Amygdala (tissue), 56 donors: ENCODE measurements around the gene MEIS2.
A peak's percentile ranks its signal among the peaks of the same experiment; 100 is the strongest.

Experiments
- DNase-seq, 56 donors: peaks; one replicate each; lab custom pipeline; 2025; lab: John Stamatoyannopoulos, UW

The MEIS2 gene

DNA sequence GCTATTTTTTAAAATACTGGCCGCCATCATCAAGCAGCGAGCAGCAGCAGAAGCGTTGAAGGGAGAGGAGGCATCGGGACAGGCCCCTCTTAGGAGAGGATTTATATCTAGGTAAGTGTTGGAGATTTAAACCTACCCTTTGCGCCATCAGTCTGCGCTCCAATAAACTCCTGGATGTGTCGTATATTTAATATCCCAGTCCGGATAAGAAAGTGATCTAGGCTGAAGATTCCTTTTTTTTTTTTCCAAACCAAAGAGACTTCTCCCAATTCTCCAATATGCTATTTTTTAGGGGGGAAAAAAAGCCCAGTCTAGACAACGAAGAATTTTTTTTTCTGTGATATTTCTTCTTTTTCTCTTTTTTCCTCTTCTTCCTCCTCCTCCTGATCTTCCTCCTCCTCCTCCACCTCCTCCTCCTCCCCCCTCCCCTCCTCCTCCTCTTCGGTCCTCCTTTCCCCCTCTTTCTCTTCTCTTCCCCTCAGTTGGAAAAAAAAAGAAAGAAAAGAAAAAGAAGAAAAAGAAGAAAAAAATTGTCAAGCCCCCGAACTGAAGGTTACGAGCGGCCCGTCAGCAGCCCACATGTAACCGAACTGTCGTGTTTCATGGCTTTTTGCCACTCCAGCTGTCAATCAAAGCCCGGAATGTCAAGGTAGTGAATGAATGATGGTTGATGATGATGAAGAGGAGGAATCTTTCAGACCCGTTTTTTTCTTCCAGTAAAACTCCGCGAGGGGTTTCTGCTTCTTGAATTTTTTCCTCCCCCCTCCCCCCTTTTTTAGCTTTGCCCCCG lies 835 bp downstream of the MEIS2 start:
- DNase-seq = peak in 2 of 56 donors; percentile 29 to 50

DNA sequence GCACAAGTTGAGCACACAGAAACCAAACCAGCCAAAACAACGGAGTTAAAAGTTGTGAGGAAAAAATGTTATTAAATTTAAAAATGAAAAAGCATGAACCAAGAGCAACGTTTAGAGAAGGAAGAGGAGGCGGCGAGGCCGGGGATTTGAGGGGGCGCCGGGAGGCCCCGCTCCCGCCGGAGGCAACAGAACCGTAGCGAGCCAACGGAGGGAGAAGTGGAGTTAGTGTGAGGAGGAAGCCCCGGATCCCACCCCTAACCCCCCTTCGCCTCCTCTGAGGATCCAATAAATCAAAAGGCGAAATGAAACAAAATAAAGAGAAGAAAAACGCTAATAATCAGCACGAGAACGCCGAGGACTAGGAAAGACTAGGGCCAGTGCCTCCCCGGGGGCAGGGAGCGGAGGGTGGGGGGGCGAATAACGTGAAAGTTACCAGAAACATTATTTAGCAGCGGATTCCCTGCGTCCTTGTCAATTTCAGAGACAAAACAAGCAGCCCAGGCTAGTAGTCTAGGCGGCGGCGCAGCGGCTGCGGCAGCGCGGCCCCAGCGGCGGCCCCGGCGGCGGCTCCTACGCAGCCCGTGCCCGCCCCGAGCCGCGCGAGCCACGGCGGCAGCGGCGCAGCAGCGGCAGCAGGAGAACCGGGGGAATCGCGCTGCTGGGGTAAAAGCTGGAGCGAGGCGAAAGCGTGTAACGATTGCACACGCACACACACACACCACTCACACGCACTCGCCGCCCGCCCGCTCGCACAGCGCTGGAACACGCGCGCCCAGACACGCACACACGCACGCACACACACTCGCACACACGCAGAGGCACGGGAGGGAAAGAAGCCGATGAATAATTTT lies 1.7 kb downstream of the MEIS2 start:
- DNase-seq = peak in 21 of 56 donors; percentile 19 to 65 (median 40)

DNA sequence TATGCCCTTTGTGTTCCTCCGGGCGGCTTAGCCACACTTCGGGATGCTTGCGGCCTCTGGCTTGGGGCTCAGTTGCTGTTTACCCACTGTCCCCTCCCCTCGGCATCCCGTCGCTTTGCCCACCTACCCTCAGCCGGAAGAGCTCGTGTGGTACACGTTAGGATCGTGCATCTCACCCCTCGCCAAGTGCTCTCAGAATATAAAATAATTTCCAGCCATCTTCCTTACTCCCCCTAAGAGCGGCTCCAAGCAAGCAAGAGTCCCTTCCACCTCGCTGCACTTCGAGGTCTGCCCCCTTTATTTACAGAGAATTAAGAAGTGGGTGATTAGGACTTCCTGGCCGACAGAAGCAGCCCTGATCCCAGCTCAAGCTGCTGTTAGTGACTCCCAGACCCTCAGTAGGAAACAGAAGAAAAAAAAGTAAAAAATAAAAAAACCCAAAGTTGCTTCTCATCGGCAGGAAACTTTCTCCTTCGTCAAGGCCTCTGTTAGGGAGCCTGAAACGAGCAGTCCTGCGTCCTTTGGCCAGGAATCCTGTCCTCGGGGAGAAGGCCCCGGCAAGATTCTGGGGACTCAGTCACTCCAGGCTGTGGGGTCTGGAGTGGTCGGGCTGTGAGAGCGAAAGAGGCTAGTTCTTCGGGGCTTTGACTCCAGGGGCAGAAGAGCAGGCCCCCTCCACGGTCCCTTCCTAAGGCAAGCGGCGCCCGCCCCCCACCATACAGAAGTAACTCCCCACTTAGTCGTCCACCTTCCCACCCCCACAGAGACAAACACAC lies 3.0 kb downstream of the MEIS2 start:
- DNase-seq = peak in 7 of 56 donors; percentile 25 to 63 (median 42)

DNA sequence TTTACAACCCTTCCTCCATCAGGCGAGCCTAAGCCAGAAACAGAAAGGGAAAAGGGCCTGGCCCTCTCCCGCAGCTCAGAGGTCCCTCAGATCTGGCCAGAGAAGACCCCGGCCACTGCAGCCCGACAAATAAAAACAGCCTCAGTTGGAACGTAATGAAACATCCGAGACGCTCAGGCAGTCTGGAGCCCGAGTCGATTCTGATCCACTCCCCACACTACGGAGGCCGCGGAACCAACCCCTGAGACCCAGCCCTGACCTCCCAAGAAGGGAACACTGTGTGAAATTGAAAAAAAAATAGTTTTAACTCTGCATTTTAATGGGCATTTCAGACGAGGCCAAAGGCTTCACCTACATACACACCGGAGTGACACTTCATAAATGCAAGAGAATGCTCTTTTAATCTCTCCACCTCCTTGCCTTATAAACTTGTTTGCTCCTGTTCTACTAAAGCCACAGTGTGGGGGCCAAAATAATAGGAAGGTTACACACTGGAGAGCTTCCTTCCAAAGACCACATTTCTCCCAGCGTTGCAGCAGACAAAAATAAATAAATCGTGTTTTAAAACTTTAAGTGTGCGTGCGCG lies 3.7 kb downstream of the MEIS2 start:
- peak in 7 of 56 donors; percentile 23 to 63 (median 41) for DNase-seq

DNA sequence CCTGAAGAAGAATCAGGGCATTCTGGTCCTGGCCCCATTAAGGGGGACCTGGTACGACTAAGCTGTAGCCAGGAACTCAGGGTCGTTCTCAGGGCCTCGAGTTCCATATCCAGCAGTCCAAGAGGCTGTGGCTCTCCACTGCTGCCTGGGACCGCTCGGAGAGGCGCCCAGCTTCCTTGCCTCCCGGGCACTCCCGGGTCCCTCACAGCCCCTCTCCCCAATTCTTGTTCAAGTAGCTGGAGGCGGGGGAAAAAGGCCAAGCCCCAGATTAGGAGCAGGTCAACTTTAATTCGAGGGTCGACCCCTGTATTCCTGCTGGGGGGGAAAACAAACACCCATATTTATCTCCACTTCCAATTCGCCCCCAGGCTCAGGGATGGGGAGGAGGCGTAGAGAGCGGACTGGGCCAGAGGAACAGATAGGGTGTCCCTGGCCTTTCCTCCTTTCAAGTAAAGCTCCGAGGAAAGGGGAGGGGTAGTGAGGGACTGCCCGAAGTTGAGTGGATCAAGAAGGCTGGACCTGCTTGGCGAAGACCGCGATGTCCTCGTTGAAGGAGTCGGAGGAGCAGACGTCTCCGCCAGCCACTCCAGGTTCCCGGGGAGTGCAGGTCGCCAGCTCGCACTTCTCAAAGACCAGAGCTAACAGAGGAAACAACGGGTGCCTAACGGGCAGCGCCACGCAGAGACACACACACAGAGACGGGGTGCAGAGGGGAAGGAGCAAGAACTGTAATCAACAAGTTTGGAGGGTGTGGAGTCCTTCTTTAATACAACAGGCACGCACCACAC lies 4.4 kb downstream of the MEIS2 start:
- peak in 19 of 56 donors; percentile 13 to 64 (median 39) for DNase-seq

DNA sequence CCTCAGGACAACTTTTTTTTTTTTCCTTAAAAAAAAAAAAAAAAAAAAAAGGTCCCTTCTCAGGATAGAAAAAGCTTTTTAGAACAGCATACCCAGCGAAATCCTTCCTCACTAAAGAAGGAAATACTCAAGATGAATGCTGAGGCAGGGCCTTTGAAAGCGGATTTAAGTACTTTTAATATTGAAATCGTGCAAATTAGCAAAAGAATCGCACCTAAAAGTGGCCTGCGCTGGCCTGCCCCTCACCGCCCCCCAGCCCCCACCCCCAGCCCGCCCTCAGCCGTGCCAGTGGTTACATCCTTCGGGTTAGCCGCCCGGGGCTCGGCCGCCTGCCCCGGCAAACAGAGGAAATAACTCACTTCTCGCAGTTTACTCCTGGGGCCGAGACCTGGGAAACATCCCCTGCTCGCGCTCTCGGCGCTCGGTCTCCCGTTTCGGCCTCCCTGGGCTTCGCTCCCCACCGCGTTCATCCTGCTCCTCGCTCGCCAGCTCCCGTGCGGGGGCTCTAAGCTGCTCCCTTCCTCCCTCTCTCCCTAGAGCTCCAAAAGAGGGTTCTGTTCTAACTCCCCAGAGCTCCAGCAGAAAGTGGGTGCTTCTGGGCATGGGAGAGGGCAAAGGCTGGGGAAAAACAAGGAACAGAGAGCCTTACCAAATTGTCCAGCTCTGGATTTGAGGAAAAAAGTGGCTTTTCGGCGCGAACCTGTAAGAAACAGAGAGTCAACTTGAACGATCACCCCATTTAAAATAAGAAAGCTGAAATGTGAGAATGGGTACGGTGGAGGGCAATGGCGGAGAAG lies 5.2 kb downstream of the MEIS2 start:
- peak in 15 of 56 donors; percentile 13 to 67 (median 32) for DNase-seq

DNA sequence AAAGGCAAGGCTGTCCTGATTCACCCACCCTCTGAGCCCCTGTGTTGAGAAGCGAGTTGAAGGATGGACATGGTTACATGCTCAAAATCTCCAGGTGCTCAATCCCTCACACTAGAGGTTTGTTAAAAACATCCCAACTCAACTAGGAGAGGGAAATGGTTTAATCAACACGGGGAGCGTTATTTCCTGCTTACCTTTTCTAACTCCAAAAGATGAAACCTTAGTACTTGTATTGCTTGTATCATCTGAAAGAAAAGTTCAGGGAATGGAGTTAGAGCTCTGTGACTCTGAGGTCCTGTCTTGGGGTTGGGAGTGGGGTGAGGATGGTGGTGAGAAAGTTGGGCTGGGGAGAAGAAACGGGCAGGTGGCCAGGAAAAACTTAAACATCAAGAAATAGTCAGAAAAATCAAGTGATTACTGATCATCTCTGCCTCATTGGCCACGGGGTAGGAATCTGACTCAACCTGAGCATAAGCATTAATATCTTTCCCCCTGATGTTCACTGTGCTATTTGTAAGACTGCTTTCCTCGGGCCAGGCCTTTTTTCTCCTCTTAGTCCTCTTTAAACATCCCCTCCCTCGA lies 5.9 kb downstream of the MEIS2 start:
- peak in 1 of 56 donors; percentile 17 for DNase-seq

DNA sequence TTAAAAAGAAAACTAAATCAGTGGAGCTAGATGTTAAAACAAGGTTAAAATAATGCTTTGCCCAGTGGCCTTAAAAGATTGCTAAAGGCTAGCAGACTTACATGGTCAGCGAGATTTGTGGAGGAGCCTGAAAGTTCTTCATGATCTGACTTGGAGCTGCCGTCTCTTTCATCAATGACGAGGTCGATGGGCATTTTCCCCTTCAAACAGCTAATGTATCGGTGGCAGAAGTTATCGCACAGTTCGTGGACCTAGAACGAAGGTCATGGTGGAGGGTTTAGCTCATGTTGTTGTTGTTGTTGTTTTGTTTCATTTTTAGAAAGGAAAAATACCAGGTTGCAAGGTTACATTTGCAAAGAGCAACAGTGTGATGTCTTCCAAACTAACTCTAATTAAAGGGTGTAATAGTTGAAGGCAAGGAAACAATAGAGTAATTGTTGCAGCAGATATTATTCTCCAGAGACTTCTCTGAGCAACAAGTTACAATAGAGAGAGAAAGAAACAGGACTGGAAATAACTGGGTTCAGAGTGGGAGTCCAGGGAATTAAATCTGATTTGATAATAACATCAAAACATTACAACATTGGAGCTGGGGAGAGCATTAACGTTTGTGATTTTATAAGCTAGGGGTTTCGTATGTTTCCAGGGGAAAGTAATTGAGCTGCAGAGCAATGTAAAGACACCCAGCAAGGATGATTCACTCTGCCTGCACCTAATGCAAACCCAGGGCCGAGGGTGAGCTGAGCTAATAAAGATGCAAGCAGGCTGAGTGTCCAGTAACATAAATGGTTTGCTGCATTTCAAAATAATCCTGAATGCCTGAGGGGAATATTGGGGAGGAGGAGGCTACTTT lies 6.6 kb downstream of the MEIS2 start:
- peak in 2 of 56 donors; percentile 12 to 17 for DNase-seq

DNA sequence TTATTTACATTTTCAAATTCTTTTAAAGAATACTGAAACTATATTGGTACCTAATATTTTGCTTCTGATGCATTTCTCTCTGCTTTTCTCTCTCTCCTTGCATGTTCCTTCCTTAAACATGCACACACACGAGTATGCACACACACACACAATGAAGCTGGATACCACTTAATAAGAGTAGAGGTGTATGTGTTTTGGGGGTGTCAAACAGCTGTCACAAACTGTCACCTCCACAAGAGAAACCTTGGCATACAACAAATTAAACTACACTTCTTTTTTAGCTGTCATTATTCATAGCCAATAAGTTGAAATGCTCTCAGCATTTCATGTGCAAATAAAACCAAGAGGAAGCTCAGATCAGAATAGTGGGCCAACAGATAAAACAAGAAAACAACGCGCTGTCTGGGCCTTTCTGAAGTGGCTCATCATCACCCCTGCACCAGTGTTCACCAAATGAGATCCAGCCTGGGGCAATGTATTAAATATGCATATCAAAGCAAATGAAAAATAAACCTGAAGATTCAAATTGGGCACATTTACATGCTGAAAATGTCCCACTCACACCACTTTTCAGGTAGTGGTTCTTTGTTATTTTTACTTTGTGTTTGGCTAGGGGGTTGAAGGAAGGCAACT lies 9.7 kb downstream of the MEIS2 start:
- no peak for DNase-seq

DNA sequence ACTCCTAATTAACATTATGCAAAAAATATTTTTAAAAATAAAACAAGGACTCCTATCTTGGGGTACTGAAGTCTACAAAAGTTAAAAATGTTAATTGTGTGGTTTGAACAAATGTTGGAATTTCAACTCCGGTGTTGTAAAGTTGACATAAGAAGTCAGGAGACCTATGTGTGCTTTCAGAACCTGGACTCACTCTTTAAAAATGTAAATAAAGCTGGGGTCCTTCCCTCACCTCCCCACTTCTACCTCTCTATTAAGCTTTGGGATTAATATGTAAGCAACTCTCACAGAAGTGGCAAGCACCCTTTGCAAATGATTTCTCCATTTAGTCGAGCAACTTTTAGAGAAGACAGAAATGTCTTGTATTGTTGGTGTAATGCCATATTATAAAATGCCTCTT lies 11.9 kb downstream of the MEIS2 start:
- no peak for DNase-seq

DNA sequence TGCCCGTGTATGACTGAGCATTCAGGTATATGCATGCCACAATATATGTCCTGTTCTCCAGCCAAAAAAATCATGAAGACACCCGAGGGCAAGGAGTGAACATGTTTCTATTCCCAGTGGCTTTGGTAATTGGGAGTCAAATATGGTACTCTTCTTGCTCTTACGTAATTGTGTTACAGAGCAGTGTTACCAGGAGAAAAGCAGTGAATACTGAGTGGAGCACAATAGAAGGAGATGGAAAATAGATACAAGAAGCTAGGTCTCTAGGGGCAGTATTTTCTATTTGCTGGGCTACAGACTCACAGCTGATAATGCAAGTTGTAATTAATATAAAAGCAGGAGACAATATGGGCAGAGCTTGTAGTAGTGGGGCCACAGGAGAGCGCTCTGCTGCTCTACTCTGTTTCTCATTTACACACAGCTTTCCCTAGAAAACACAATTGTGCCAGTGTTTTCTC lies 13.2 kb downstream of the MEIS2 start:
- DNase-seq = peak in 2 of 56 donors; percentile 7 to 20

DNA sequence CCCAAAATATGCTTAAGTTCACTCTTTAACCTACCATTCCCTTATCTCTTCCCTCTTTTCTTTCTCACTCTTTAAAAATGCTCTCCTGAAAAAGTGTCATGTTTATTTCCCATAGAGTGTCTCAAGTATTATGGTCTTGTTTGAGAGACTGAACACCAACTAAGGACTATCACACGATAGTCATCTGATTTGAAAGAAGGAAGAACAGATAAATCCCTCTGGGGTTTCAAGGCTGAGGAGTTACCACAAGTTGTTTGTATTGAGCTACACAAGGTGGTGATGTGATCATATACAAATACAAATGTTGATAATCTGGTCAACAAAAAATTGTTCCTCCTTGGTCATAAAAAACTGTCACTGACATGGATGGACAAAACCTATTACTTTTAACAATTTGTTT lies 13.8 kb downstream of the MEIS2 start:
- DNase-seq = no peak

DNA sequence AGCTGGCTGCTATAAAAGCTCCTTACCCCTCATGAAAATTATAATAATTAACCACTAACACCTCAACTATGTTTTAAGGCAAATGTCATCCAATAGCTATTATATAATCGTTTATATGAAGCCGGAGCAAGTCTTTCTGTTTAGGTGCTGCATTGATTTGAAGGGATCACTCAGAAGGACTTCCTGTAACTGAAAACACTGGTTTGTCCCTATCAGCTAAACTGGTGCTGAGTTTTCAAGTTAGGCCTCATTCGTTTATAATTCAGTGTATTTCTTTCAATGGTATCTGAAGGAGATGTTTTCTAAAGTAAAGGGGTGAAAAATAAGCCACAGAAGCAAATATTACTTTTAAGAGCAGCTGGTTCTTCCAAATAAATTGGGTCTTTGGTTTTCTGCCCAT lies 14.2 kb downstream of the MEIS2 start:
- no peak for DNase-seq

DNA sequence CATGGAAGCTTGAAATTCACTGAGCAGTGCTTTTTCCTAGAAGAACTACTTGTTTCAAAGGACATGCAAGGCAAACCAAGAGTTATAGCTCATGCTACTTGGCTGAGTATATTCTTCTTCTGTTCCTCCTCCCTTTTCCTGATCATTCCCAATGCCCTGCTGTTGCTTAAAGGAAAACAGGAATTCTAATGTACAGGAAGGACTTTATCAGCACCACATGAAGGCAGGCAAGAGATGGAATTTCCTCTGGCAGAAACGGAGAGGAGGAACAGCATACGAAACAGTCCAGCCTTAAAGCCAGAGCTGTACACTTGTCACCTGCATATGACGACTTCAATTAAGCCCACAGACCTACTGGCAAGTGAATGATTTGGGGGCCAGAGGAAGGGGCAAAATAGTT lies 15.7 kb downstream of the MEIS2 start:
- no peak for DNase-seq

DNA sequence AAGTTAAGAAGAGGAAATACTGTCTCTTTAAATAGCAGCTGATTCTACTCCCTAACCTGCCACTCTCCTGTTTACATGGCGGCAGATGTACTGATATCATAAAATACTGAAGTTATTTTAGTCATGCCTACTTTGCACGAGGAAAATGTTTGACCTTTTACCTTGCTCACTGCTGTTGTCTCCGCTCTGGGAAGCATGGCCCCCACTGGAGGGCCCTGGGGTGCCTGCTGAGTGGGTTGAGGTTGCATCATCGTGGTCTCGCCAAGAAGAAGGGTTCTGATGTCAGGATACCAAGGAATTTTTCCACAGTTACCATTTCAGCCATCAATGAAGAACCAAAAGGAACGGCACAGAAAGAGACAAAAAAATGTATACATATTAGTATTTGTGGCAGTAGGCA lies 16.7 kb downstream of the MEIS2 start:
- DNase-seq = no peak

DNA sequence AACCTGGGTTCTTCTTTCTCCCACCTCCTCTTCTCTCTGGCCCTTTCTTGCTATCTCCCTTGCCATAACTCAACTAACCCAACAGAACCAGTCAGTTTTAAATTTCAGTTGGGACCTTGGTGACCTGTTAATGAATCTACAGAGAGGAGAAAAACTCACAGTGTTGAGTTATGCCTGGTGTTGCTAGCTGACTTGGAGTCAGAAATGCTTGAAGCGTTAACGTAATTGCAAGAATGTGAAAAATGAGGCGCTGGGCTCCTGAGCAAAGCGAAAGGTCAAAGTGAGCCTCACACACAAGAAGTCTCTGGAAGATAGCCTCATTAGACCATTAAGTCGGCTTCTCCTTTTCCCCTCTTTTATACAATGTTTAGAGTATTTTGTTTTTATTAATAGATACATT lies 18.4 kb downstream of the MEIS2 start:
- DNase-seq = no peak
